GM19468 (cell line): ENCODE data around the gene YLPM1.

Experiments used
- ATAC-seq: cut with Tn5 transposase; IDR thresholded peaks from one replicate; pipeline ENCODE4 v1.9.1; 2021; ENCODE audit warnings: mild to moderate bottlenecking, moderate library complexity, moderate number of reproducible peaks; ENCODE audit not compliant: unreplicated experiment; ENCODE audit errors: extremely low read depth

The YLPM1 gene

DNA sequence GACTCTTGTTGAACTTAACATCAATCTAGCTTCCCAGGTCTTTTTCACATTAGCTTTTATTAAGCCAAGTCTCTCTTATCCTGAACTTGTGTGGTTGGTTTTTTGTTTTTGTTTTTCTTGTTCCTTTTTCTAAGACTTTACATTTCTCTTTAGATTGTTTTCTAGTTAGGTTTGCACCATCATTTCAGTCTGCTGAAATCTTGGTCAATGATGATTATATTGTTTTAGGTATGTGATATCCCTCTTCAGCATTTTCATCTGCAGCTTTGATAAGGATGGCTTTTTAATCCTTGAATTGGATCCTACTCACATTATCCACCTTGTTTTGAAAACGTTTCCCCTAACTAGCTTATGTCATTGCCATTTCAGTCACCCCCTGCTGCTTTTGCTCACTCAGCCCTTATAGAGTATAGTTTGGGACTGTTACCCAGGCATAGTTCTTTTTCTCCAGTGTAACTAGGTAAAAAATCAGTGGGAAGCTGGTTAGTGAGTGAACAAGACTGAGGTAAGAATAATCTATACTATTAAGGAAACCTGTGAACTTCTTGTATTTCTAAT lies 22.0 kb downstream of the YLPM1 start:
- no peak for ATAC-seq

- ATAC-seq: no peak
Observed at GRCh38 chr14:74786796-74787315, 23.7 kb downstream of the YLPM1 start.

GRCh38 chr14:74792249-74793039 lies 29.3 kb downstream of the YLPM1 start:
- ATAC-seq: no peak

DNA sequence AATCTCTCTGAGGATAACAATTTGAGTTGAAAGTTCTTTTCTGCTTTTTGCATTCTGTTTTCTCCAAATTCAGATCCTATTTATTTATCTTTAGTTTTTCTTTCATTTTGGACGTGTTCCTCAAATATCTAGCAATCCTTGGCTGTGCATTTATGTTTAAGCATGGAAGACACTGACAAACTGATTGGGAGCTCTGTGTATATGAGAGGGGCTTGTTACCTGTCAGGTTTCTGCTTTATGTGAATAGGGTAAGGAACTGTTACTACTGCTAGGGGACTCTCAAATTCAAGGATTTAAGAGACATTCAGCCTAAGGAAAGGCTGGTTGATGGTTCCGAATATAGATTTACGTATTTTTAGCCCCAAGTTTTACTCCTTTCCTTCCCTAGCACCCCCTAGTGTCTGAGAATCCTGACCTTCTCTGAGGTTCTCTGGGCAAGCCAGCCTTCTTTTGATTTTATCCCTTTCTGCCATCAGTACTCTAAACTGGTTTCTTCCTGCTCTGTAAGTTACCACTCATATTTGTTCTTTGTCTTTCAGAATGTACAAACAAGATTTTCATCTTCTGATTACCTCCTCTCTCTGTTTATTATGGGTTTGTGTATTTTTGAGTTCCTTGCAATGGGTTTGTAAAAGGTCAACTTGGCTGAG lies 30.5 kb downstream of the YLPM1 start:
- no peak for ATAC-seq

DNA sequence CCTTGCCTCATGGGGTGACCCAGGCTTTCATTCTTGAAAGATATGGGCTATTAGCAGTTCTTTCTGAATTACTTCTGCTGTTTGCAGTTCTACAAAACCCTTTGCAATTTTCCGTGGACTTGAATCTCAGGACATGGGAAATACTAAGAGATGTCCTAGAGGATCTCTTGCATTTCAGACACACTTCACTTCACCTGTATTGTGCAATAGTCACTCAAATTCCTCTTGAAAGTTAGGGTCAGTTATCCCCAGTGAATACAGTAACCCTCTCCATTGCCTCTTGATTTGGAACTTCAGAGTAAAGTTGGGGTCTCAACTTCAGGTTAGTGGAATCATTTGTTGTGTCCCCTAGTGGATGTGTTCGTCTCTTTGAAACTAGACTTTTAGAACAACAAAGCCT lies 31.8 kb downstream of the YLPM1 start:
- ATAC-seq: no peak

- no peak for ATAC-seq
Observed at GRCh38 chr14:74799765-74800164, 36.6 kb downstream of the YLPM1 start.

DNA sequence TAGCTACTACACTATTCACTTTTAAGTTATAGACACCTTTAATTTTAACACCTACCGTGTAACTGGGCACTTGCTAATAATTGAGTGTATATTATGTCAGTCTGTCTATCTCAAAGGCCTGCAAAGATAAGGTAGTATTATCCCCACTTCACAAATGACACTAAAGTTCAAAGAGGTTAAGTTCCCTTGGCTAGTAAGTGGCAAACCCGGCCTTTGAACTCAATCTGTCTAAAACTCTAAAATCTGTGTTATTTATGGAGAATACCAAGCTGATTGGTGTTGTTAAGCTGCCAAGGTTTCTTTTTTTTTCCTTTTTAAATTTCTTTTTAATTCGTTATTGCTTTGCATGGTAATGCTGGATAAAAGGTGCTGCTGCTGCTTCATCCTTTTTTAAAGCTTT lies 37.7 kb downstream of the YLPM1 start:
- no peak for ATAC-seq

- ATAC-seq: no peak
Observed at GRCh38 chr14:74801396-74801795, 38.3 kb downstream of the YLPM1 start.

GRCh38 chr14:74804219-74804825 lies 41.2 kb downstream of the YLPM1 start:
- ATAC-seq: no peak

GRCh38 chr14:74807853-74808545 lies 44.9 kb downstream of the YLPM1 start:
- no peak for ATAC-seq

DNA sequence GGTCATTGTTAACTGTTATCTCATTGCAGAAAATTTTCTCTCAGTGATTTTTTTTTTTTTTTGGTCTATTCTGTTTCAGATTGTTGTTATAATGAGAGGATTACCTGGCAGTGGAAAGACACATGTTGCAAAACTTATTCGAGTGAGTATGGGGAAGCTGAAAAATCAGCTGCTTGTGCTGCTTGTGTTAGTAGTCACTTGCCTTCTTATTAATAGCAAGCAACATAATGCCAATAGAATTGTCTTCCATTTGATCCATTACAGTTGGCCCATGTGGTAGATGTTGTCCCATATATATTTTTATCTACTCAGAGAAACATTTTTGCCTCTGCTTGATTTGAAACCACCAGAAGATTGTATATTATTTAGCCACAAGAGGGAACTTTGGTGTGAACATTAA lies 53.0 kb downstream of the YLPM1 start:
- no peak for ATAC-seq

GRCh38 chr14:74820288-74820687 lies 57.2 kb downstream of the YLPM1 start:
- ATAC-seq: no peak

DNA sequence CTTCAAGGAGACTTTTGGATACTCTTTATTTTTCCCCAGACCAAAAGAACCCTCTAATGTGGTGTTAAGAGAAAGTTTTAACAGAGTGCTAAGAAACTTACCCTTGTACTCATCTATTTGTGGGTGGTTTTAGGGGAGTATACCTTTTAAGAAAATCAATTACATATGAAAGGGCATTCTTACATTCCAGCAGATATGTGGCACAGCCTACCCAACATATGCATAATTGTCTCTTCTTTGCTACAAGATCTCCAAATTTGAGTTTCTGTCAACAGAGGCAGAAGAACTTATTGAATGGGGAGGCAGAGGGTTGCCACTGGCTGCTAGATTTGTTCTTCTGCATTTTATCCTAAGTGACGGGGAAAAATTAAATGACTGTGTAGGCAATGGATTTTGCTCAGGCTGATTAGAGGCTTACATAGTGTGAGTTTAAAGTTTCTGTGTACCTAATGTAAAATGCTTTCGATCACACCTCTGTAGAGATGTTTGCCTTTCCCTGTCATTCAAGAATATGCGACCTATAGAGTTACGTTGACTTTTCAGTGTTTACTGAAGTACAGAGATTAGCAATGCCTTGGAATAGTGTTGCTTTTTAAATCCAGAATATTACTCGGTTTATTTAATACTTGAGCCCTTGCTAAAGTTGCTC lies 58.3 kb downstream of the YLPM1 start:
- ATAC-seq: no peak

DNA sequence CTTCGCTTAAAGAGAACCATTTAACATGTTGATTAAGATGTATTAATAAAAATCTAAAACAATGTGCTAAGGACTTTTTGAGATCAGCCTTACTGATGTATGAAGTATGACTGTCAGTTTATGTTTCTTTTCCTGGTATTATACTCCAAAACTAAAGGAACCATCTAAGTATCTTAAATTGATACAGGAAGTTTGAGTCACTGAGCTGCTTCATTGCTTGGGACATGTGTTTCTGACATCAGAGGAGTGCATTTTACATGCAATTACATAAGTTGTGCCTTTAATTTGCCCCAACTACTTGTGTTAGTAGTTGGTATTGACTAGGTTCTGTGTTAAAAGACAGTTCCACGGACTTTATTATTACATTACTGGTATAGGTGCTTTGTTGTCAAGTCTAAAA lies 61.9 kb downstream of the YLPM1 start:
- no peak for ATAC-seq

DNA sequence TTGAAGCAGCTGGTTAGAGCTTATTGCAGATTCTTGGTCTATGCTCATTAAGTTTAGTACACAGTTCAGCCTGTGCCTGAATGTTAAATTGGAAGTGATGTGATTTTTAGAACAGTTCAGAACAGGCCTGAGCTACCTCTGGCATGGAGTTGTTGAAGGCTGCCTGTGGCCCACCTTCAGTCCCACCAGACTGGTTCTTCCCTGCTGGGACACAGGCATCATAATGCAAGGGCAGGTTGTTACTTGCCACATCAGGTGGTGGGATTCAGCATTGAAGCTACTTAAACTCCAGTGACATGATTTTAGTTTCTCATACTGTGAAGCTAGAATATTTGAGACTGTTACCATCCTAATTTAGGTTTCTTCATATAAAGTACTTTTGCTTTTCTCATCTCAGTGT lies 63.5 kb downstream of the YLPM1 start:
- no peak for ATAC-seq

DNA sequence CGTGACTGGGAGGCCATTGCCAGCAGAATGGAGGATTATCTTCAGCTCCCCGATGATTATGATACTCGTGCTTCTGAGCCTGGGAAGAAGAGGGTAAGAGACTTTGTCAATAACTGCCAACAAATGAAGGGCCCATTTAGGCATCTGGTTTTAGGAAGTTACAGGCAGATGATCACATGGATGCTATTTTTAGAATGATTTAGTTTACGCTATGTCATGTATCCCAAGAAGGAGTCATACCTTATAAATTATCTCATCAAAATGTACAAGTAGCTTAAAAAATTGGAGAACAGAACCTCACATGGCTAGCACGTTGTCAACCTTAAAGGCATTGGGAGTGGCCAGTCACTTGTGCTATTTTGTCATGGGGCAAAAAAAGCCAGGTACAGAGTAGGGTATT lies 66.1 kb downstream of the YLPM1 start:
- no peak for ATAC-seq

DNA sequence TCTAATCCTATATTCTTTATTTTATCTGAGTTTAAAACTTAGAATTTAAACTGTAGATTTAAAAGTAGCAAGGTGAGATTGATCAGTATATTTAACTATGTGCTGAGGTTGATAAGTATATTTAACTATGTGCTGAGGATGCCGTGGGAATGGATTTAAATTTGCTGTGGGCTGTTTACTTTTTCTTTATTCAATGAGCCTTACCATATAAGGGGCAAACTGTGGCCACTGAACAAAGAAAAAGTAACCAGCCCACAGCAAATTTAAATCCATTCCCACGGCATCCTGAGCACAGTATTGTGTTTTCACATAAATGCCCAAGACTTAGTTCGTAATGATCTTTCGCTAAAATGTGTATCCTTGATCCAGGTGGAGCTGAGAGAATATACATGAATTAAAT lies 69.7 kb downstream of the YLPM1 start:
- no peak for ATAC-seq

- no peak for ATAC-seq
Observed at GRCh38 chr14:74834692-74835392, 71.7 kb downstream of the YLPM1 start.

DNA sequence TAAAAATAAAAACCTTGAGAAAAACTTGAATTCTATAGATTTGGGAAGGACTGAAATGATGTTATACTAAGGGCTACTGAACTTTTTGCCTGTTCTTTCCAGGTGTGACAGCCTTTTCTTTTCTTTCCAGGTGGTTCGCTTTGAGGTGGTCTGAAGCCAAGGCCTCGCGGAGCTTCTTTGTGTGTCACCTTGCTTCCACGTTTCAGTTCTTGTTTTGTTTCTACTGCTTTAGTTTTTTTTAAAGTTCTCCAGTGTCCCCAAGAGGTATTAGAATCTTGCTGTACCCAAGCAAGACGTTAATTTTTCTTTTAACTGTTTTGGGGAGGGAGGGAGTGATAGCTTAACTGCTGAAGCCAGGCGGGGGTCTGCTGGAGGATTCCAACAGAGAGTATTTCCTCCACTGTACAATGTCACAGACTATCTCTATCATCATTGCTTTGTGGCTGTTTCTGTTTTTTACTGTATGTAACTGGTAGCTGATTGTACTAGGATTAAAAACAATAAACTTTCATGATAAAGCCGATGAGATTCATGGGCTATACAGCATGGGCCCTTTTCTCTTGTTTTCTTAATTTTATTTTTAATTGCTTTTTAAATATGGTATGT lies 72.6 kb downstream of the YLPM1 start:
- ATAC-seq: no peak
